K562 (cell line): ENCODE data around the gene CLIP1. TPM values are rescaled to one million over a fixed set of nuclear protein-coding genes. Genes with fewer than 3 reads are reported as not detected.

Experiments
- ATF4 ChIP-seq: fragments of 450-650 bp; formaldehyde crosslinking; IDR thresholded peaks from 2 replicates; pipeline ENCODE4 v1.4.0; 2022; ENCODE audit warnings: mild to moderate bottlenecking, moderate library complexity
- BRD4 ChIP-seq: fragments of 200-600 bp; sonication (generic); IDR thresholded peaks from 2 replicates; pipeline ENCODE4 v1.6.1; 2017; ENCODE audit warnings: inconsistent platforms
- ETS1 ChIP-seq: conservative IDR thresholded peaks from 2 replicates; pipeline ENCODE4 v1.6.1; 2011; ENCODE audit warnings: low read depth, mild to moderate bottlenecking, low read length; ENCODE audit not compliant: control insufficient read depth
- FOS ChIP-seq: IDR thresholded peaks from 3 replicates; pipeline ENCODE4 v1.6.1; 2011; ENCODE audit not compliant: insufficient read length; ENCODE audit errors: extremely low read depth
- FOXK1 ChIP-seq: sonication (generic); formaldehyde crosslinking; IDR thresholded peaks from 2 replicates; pipeline ENCODE4 v1.8.0; 2022; ENCODE audit warnings: missing genetic modification reagents, mild to moderate bottlenecking, borderline replicate concordance
- HES1 ChIP-seq: fragments of 450-650 bp; IDR thresholded peaks from 2 replicates; pipeline ENCODE4 v1.6.1; 2016; ENCODE audit warnings: low read depth, mild to moderate bottlenecking, moderate library complexity
- HNRNPUL1 ChIP-seq: fragments of 200-400 bp; formaldehyde crosslinking; IDR thresholded peaks from 2 replicates; pipeline ENCODE4 v1.6.1; 2017; ENCODE audit warnings: low read length
- HOMEZ ChIP-seq: fragments of 250-450 bp; sonication (Bioruptor Pico); IDR thresholded peaks from 2 replicates; pipeline ENCODE4 v1.4.0; 2020; ENCODE audit warnings: mild to moderate bottlenecking, moderate library complexity
- HSF4 ChIP-seq: fragments of 250-450 bp; sonication (Bioruptor Pico); IDR thresholded peaks from 2 replicates; pipeline ENCODE4 v2.1.2; 2022; ENCODE audit warnings: mild to moderate bottlenecking, moderate library complexity, borderline replicate concordance
- KAT8 ChIP-seq: fragments of 450-650 bp; IDR thresholded peaks from 2 replicates; pipeline ENCODE4 v1.6.1; 2016; ENCODE audit warnings: low read depth, mild to moderate bottlenecking
- MAFF ChIP-seq: IDR thresholded peaks from 2 replicates; pipeline ENCODE4 v1.6.1; 2012; ENCODE audit warnings: low read length, improper control_type of control experiment
- NELFE ChIP-seq: IDR thresholded peaks from 2 replicates; pipeline ENCODE4 v1.6.1; 2011; ENCODE audit warnings: mild to moderate bottlenecking; ENCODE audit not compliant: insufficient read depth, insufficient read length
- STAT5B ChIP-seq: fragments of 250-450 bp; sonication (Bioruptor Pico); IDR thresholded peaks from 2 replicates; pipeline ENCODE4 v1.8.0; 2021; ENCODE audit warnings: mild to moderate bottlenecking, inconsistent platforms
- TCF15 ChIP-seq: fragments of 250-450 bp; sonication (Bioruptor Pico); IDR thresholded peaks from 2 replicates; pipeline ENCODE4 v1.8.0; 2022; ENCODE audit warnings: moderate library complexity, mild to moderate bottlenecking, inconsistent platforms
- XRCC3 ChIP-seq: fragments of 450-650 bp; IDR thresholded peaks from 2 replicates; pipeline ENCODE4 v1.6.1; 2017; ENCODE audit warnings: mild to moderate bottlenecking, moderate library complexity
- ZBTB49 ChIP-seq: sonication (generic); formaldehyde crosslinking; IDR thresholded peaks from 2 replicates; pipeline ENCODE4 v1.8.0; 2022; ENCODE audit warnings: missing genetic modification reagents, mild to moderate bottlenecking, borderline replicate concordance
- ZBTB8A ChIP-seq: fragments of 450-650 bp; IDR thresholded peaks from 2 replicates; pipeline ENCODE4 v1.6.1; 2018; ENCODE audit warnings: mild to moderate bottlenecking, moderate library complexity; ENCODE audit not compliant: partially characterized antibody
- ZNF232 ChIP-seq: sonication (generic); formaldehyde crosslinking; IDR thresholded peaks from 2 replicates; pipeline ENCODE4 v1.8.0; 2022; ENCODE audit warnings: mild to moderate bottlenecking, missing genetic modification reagents
- ZNF740 ChIP-seq, 3 experiments: fragments of 200-800 bp in 1 of 3; sonication (Bioruptor generic) in 1 of 3; sonication (generic) in 1 of 3; formaldehyde crosslinking in 1 of 3; IDR thresholded peaks; 2 replicates each; pipeline versions ENCODE4 v1.6.1 to v1.8.0; 2016 to 2022; ENCODE audit warnings: mild to moderate bottlenecking in 2 of 3, missing compliant biosample characterization in 2 of 3, missing genetic modification characterization in 2 of 3, missing genetic modification reagents in 1 of 3
- polyA plus RNA-seq, 8 experiments: library from polyadenylated mRNA; depleted of rRNA in 4 of 8; stranded (reverse) in 5 of 8; unstranded in 3 of 8; fragments of >200 nt; fragmentation: Nextera tagmentation in 2 of 8; fragmentation: Illumina TruSeq in 1 of 8; extraction: Ambion mirVana in 2 of 8; extraction: Trizol in 1 of 8; gene quantifications; 2 replicates each; pipeline versions ENCODE4 v1.2.1 to v1.2.3, GENCODE V29; 2011 to 2014; ENCODE audit warnings: inconsistent platforms in 1 of 8, missing spikeins in 1 of 8
- total RNA-seq, 7 experiments: library from RNA; depleted of rRNA in 6 of 7; stranded (reverse); fragments of >200 nt in 6 of 7; fragmentation: Illumina TruSeq in 2 of 7; extraction: Trizol in 2 of 7; gene quantifications; 2 replicates each; pipeline versions ENCODE4 v1.2.1 to v1.2.3, GENCODE V29; 2011 to 2021; ENCODE audit warnings: low replicate concordance in 1 of 7

The CLIP1 gene
- total and polyA plus RNA-seq, 9 of the 15 experiments (the other 6 are each of a cell fraction or from before 2014, with no cell fraction given), result 5.8 to 33.9 (median 27.6) TPM

- TF ChIP-seq FOXK1 (CRISPR knock-in tag) (peak; percentile 80; the same call in 1 of the 2 replicates), HNRNPUL1 (no peak), HOMEZ (CRISPR knock-in tag) (no peak), FOS (no peak), ZNF740 (CRISPR knock-in tag; IDR thresholded peaks at IDR 0.05) (0 out of 2 replicates have a peak, but pooled peaks have one; percentile 67), ZNF740 (tag; IDR thresholded peaks at IDR 0.05) (no peak), TCF15 (CRISPR knock-in tag) (no peak), NELFE (no peak), BRD4 (no peak), HES1 (no peak), ATF4 (no peak), ZBTB49 (peak; percentile 49; the same call in 1 of the 2 replicates), XRCC3 (no peak), HSF4 (CRISPR knock-in tag) (no peak), KAT8 (no peak), ETS1 (peak; percentile 86), STAT5B (CRISPR knock-in tag) (no peak), ZNF232 (CRISPR knock-in tag) (peak; percentile 96), ZBTB8A (no peak), MAFF (no peak)
Observed at GRCh38 chr12:122226366-122227125, 195.9 kb downstream of the CLIP1 start (continued).
